Omental fat pad (tissue), 4 donors: ENCODE data around the gene SPINT3. TPM values are rescaled to one million over a fixed set of nuclear protein-coding genes. Genes with fewer than 3 reads are reported as not detected.

Experiments used
- ATAC-seq: fragments of 150-250 bp; one replicate; pipeline ENCODE4 v1.9.1; 2016; ENCODE audit warnings: mild to moderate bottlenecking, moderate library complexity; ENCODE audit not compliant: low FRiP score
- DNase-seq: peaks from one replicate; pipeline ENCODE4 v3.0.0-alpha.2; 2019; ENCODE audit warnings: low spot score
- CTCF ChIP-seq, 3 donors: fragments of 450-650 bp; IDR thresholded peaks; one replicate each; pipeline ENCODE4 v1.5.1; 2016 to 2017; ENCODE audit warnings: antibody characterized with exemption in 3 of 3, mild to moderate bottlenecking in 3 of 3, moderate library complexity in 2 of 3
- total RNA-seq, 4 donors: library from RNA; depleted of rRNA; stranded (reverse); fragments of >200 nt; gene quantifications; one replicate each; pipeline ENCODE4 v1.1.0, GENCODE V29; 2016

Gene SPINT3
- total RNA-seq, 4 donors from 2014 or later, result not detected

GRCh38 chr20:45523821-45524220 lies 8.4 kb upstream of the SPINT3 start:
- ATAC-seq (no peak), DNase-seq (no peak)
- TF ChIP-seq CTCF (IDR thresholded peaks at IDR 0.05), result no peak

- DNase-seq, result no peak
- TF ChIP-seq CTCF (IDR thresholded peaks at IDR 0.05), result no peak
- peak; percentile 92 for ATAC-seq
These were observed 2.9 kb upstream of the SPINT3 start for GRCh38 chr20:45518282-45518681.

GRCh38 chr20:45510242-45510862 lies 5.1 kb downstream of the SPINT3 start:
- peak; percentile 81 for ATAC-seq

GRCh38 chr20:45509091-45509490 lies 6.3 kb downstream of the SPINT3 start:
- no peak for TF ChIP-seq CTCF (IDR thresholded peaks at IDR 0.05)
- no peak for ATAC-seq
- DNase-seq, result no peak

More at GRCh38 chr20:45510242-45510862, 5.1 kb downstream of the SPINT3 start:
- TF ChIP-seq CTCF (IDR thresholded peaks at IDR 0.05), result no peak
- no peak for DNase-seq

- ATAC-seq (no peak), DNase-seq (no peak)
- no peak for TF ChIP-seq CTCF (IDR thresholded peaks at IDR 0.05)
These were observed 7.1 kb downstream of the SPINT3 start for GRCh38 chr20:45508068-45508886.

- no peak for ATAC-seq
- TF ChIP-seq CTCF (IDR thresholded peaks at IDR 0.05), result no peak
- DNase-seq, result no peak
These were observed 8.2 kb downstream of the SPINT3 start for GRCh38 chr20:45507011-45507820.
